AG04450 (cell line): ENCODE results near the gene SMC1B. TPM values are rescaled to one million over a fixed set of nuclear protein-coding genes. Genes with fewer than 3 reads are reported as not detected.

ENCODE experiments used
- CTCF ChIA-PET: fragments of 300-600, 350-600 bp; formaldehyde crosslinking; extraction: SDS; loops from one replicate; lab custom pipeline; 2022; ENCODE audit warnings: antibody characterized with exemption, inconsistent platforms; lab: Charles Lee
- POLR2A ChIA-PET: fragments of 350-600 bp; formaldehyde crosslinking; extraction: SDS; loops from one replicate; lab custom pipeline; 2021; ENCODE audit warnings: antibody characterized with exemption, inconsistent platforms; lab: Yijun Ruan, JAX
- DNase-seq: peaks from one replicate; pipeline ENCODE4 v3.0.0-alpha.2; 2011; ENCODE audit warnings: low read depth, low spot score
- H3K27ac ChIP-seq: one replicate; pipeline ENCODE4 v1.5.1; 2012; ENCODE audit warnings: low read depth, low read length, control low read depth
- H3K27me3 ChIP-seq: one replicate; pipeline ENCODE4 v1.6.0; 2012; ENCODE audit warnings: low read length; ENCODE audit not compliant: control insufficient read depth, insufficient read depth
- H3K4me3 ChIP-seq: 2 replicates; pipeline ENCODE4 v1.5.1; 2011; ENCODE audit warnings: mild to moderate bottlenecking, low read depth, low read length, control low read depth
- H3K9me3 ChIP-seq: 2 replicates; pipeline ENCODE4 v1.5.1; 2012; ENCODE audit warnings: low read length; ENCODE audit not compliant: control insufficient read depth, insufficient read depth
- CTCF ChIP-seq: IDR thresholded peaks from 2 replicates; pipeline ENCODE4 v1.5.1; 2011; ENCODE audit warnings: low read depth, low read length, control low read depth, inconsistent platforms
- polyA plus RNA-seq: library from polyadenylated mRNA; depleted of rRNA; stranded (reverse); fragments of >200 nt; gene quantifications from 2 replicates; pipeline ENCODE4 v1.2.3, GENCODE V29; 2011

SMC1B gene
- polyA plus RNA-seq, 1 experiment: not detected

DNA sequence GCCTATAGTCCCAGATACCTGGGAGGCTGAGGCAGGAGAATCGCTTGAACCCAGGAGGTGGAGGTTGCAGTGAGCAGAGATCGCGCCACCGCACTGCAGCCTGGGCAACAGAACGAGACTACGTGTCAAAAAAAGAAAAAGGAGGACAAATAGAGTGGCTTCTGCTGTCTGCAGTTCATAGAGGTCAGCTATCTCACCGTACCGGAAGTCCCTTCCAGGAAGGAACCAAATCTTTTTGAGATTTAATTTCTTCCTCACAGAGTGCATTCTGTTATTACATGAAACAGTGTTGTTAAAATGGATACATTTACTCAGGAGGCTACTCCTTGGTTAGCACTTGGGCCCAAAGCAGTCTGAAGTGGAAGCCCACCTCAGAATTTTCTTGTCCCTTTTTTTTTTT is 70.3 kb downstream of the SMC1B start:
- Histone ChIP-seq H3K4me3 (no peak overlapping the region), H3K9me3 (no peaks in the 10 kb centered on the region), H3K27me3 (no peaks in the 10 kb centered on the region), H3K27ac (no peak overlapping the region)
- no peak for TF ChIP-seq CTCF
- DNase-seq: no peak
- POLR2A ChIA-PET: no interaction called here
- CTCF ChIA-PET: no interaction called here

DNA sequence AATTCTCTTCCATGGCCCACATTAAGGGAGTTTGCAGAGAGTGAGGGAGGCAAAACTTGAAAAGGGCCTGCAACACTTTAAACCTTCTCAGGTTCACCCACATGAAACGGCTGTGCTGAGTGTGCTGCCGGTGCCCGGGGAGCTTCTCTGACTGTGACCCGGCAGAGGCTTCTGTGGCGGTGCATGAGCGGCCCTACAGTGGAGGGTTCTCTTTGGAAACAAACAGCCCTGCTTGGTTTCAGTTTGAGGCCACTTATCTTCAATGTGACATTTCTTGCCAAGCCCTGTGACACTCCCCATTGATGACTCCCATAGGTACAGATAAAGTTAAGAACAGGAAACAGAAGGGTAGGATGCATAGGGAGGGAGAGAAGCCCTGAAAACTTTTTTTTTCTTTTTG is 71.9 kb downstream of the SMC1B start:
- Histone ChIP-seq H3K27me3 (no peaks in the 10 kb centered on the region), H3K4me3 (no peak overlapping the region), H3K9me3 (no peaks in the 10 kb centered on the region), H3K27ac (no peak overlapping the region)
- DNase-seq: no peak
- no peak for TF ChIP-seq CTCF
- POLR2A ChIA-PET: no interaction called here
- CTCF ChIA-PET: no interaction called here

DNA sequence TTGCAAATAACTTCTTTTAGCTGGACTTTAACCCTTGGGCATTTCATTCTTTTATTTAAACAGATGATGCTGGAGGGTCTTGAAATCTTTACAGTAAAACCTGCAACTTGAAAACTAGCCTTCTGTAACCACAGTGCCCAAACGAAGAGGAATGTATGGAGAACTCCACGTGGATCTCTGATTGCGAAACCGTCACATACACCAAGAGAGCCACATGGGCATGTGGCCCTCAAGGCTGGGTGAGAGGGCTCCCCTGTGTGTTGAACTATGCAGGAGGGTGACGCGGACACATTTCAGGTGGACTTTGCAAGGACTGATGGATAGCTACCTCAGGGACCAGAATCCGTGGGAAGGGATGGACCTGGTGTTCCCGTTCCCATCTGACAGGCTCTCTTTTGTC is 73.1 kb downstream of the SMC1B start:
- ChIA-PET POLR2A (no interaction called here), CTCF (interaction anchor here (0.6 kb wide), 1 partner anchor 96 kb away, joined by 3 read pairs; no protein-coding TSS in a partner anchor)
- H3K9me3 ChIP-seq: no peaks in the 10 kb centered on the region
- DNase-seq: no peak
- no peaks in the 10 kb centered on the region for H3K27me3 ChIP-seq
- H3K27ac ChIP-seq: no peak overlapping the region
- no peak overlapping the region for H3K4me3 ChIP-seq
- TF ChIP-seq CTCF: no peak

DNA sequence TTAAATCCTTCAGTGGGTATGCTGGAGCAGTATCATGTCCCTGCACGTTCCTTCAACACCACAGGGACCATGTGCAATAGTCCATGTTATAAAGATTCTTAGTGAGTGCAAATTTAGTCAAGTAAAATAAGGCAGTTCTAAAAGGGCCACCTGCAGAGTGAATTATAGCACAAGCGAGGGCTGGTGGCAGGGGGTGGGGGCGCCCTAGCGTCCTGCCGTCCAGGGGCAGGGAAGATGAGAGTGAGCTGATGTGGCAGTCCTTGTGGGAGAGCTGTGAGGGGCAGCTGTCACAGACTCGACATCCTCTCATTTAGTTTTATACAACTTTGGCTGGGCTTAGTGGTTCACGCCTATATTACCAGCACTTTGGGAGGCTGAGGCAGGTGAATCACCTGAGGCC is 74.6 kb downstream of the SMC1B start:
- Histone ChIP-seq H3K4me3 (no peak overlapping the region), H3K9me3 (no peaks in the 10 kb centered on the region), H3K27ac (no peak overlapping the region), H3K27me3 (no peaks in the 10 kb centered on the region)
- ChIA-PET CTCF (no interaction called here), POLR2A (no interaction called here)
- DNase-seq: no peak
- no peak for TF ChIP-seq CTCF

DNA sequence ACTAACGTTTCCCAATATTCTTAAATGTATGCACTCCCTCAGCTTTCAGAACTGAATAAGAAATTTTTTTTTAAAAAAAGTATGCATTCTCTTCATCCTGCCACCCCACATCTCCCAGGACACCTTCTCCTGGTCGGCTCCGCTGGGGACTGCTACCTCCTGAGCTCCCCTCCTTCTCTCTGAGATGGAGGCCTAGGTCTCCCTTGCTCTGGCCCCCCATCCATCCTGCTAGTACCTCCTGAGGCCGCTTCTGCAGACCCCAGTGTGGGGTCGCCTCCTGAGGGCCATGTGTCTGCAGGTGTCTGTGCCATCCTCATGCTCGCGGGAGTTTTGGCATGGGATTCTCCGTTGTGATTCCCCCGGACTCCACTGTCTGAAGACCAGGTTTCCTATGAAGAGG is 75.9 kb downstream of the SMC1B start:
- CTCF ChIA-PET: no interaction called here
- no peaks in the 10 kb centered on the region for H3K9me3 ChIP-seq

More for the DNA sequence above, 75.9 kb downstream of the SMC1B start:
- no peak overlapping the region for H3K4me3 ChIP-seq
- no peaks in the 10 kb centered on the region for H3K27me3 ChIP-seq
- POLR2A ChIA-PET: no interaction called here
- TF ChIP-seq CTCF: no peak
- DNase-seq: no peak
- H3K27ac ChIP-seq: no peak overlapping the region
